Activated T-cell treated with anti-CD3 and anti-CD28 coated beads for 4 hours (primary cell): Measurements from ENCODE around the gene LIPC.

Experiments used
- DNase-seq: peaks from one replicate; pipeline ENCODE4 v3.0.0-alpha.2; 2020

The LIPC gene

GRCh38 chr15:58476525-58477162, 44.9 kb downstream of the LIPC start:
- DNase-seq, result no peak

DNA sequence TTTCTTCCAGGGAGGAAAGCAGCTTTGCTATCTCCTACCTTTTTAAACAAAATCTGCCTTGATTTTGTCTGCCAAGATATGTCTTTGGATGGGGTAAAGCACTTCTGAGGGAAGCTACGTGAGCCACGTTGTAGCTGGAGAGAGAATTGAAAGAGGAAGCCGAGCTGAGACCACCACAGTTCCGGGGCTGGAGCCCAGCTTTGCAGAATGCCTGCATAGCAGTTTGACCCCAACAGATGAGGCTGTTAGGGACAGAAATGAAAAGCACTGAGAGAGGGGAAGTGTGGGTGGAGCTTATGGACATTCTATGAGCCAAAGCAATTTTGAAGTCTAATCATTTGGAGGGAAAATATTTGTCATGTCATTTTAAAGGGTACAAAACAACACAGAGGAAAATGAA, 45.4 kb downstream of the LIPC start:
- no peak for DNase-seq

DNA sequence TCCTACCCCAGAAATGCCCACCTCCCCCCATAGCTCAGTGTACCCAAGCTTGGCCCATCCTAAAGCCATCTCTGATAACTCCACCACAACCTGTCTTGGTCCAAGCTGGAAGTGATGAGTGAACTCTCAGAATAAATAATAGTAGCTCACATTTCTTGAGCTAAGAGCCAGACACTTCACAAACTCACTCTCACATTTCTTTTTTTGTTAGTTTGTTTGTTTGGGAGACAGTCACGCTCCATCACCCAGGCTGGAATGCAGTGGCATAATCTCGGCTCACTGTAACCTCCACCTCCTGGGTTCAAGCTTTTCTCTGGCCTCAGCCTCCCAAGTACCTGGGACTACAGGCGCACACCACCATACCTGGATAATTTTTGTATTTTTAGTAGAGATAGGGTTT, 46.2 kb downstream of the LIPC start:
- no peak for DNase-seq

- DNase-seq, result no peak
Observed at GRCh38 chr15:58478579-58478978, 46.8 kb downstream of the LIPC start.

- DNase-seq, result no peak
Observed at GRCh38 chr15:58479941-58480340, 48.1 kb downstream of the LIPC start.

GRCh38 chr15:58483376-58483775, 51.6 kb downstream of the LIPC start:
- DNase-seq, result no peak

DNA sequence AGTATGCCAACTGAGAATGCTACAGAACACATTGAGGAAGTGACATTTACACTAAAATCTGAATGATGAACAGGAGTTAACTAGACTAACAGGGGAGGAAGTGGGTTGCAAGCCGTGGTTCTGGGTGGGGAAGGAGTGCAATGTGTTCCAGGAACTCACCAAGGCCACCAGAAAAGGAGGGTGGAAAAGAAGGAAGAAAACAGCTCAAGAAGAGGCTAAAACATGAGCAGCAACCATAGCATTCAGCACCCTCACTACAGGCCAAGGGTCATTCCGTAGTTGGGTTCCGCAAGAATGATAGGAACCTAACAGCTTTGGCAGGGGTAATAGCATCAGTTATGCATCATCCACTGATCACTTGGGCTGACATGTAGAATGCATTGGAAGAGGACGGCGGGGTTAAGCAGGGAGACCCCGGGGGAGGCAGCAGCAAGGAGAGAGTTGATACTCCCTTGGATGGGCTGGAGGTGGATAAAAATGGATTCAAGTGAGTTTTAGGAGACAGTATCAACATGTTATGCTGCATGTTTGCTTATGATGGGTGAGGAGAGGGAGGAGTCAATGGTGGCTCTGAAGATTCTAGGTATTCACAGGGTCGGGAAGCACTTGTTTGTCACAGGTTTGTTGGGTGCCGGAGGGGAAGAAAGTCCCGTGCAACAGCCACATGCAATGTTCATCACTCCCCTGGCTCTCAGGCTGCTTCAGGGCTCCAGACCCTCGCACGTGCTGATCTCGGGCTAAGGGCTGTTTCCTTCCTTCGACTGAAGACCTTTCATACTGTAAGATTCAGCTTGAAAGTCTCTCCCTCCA, 53.2 kb downstream of the LIPC start:
- no peak for DNase-seq

DNA sequence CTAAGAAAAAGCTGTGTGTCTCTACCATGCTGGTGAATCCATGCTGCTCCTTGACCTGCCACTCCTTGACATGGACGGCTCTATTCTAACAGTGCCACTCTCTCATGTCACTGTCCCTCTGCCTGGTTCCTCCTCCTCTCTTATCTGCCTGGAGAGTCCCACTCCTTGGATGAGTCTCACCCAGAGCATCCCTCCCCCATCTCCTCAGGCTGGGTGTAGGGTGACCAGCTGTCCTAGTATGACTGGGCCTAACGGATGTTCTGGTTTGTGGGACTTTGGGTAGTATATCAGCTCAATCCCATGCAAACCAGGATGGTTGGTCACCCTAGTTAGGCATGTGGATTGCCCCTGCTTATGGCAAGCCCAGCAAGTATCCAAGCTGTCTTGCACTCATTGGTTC, 54.3 kb downstream of the LIPC start:
- no peak for DNase-seq

DNA sequence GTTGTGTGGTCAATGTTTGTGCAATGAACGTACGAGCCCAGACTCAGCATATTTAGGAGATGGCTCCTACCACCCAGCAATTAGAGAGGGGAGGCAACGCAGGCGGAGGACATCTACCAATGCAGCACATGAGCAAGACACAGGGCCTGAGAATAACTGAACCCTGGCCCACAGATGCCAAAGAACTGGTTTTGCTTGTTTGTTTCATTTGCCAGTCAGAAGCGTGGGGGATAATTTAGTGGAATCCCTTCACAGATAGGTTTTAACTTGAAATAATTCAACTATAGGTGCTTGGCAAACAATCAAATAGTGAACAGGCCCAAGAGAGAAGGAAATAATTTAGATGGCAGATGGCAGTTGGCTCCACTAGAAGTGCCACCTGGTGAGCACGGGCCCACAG, 54.8 kb downstream of the LIPC start:
- no peak for DNase-seq

DNA sequence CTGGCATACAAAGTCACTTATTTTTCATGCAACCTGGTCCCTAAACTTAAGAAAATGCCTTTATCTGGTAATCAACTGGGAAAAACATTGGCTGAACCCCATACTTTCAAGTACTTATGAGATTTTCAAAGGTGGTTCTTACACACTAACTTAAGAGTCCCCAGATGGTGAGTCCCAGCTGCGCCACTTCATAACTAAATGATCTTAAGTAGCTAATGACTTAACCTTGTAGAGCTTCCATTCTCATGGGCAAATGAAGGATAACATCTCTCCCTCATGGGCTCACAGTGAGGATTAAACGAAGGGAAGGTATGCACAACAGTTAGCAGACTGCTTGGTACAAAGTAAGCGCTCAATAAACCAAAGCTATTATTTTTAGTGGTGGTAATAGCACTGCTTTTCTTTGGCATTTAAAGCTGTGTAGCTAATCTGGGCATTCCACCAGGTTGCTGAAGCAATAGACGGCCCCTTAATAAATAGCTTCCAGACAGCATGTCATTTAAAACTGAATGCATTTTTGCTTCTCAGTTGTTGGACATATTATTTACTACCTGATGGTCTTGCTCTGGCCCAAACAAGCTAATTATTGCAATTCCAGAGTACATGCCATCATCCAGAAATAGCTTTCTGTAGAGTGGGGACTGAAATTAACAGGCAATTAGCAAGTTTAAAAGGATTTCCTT, 55.4 kb downstream of the LIPC start:
- no peak for DNase-seq

GRCh38 chr15:58487724-58488120, 55.9 kb downstream of the LIPC start:
- DNase-seq, result no peak

DNA sequence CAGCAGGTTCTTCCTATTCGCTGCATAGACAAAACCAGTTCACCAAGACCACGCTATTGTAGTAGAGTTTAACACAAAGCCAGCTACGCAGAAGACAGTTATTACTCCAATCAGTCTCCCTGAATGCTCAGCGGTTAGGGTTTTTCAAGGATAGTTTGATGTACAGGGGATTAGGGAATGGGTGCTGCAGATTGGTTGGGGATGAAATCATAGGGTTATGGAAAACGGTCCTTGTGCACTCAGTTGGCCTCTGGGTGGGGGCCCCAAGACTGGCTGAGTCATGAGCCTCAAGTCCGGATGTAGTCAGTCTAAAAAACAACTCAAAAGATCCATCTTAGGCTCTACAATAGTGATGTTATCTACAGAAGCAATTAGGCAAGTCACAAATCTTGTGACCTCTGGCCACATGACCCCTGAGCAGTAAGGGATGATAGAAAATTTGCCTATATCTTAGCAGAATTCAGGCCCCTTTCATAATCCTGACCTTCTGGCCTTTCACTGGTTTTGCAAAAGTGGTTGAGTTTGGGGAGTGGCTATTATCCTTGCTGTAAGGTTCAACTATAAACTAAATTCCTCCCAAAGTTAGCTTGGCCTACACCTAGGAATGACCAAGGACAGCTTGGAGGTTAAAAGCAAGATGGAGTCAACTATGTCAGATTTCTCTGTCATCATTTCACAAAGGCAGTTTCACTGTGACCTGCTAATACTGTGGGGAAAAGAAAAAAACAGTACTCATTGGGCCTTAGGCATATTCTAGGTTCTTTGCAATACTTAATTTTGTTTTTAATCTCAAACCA, 57.7 kb downstream of the LIPC start:
- DNase-seq, result no peak

DNA sequence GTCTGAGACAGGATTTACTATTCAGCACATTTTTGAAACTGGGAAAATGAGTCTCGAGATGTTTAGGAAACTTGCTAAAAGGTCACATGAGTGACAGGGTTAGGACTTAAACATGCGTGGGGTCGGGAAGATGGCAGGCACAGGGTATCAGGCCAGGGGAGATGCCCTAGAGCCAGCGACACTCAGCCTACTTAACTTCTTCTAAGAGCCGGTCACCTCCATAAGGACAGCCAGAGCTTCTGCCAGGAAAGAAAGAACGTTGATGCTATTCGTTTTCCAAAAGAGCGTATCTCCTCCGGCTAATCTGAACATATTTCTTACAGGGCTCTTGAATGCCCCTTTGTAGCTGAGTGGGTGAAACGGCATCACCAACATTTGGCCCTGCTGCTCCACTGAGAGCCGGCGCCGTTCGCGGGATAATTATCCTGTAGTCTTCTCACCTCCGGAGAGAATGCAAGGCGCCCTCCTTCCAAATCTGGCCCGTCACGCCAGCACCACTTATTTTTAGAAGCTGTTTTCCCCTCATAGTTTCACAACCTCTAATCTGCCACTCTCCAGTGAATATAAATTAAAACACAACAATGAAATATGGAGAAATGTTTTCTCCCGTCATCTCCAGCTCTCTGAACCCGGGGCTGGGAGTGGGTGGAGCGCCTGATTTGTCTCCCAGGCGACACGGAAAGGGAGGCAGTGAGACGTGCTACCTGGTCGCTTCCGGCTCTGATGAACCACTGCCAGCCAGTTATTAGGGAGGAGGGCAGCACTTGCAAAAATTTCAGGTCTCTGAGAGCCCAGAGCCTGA, 58.5 kb downstream of the LIPC start:
- no peak for DNase-seq

GRCh38 chr15:58490888-58491473, 59.2 kb downstream of the LIPC start:
- no peak for DNase-seq

DNA sequence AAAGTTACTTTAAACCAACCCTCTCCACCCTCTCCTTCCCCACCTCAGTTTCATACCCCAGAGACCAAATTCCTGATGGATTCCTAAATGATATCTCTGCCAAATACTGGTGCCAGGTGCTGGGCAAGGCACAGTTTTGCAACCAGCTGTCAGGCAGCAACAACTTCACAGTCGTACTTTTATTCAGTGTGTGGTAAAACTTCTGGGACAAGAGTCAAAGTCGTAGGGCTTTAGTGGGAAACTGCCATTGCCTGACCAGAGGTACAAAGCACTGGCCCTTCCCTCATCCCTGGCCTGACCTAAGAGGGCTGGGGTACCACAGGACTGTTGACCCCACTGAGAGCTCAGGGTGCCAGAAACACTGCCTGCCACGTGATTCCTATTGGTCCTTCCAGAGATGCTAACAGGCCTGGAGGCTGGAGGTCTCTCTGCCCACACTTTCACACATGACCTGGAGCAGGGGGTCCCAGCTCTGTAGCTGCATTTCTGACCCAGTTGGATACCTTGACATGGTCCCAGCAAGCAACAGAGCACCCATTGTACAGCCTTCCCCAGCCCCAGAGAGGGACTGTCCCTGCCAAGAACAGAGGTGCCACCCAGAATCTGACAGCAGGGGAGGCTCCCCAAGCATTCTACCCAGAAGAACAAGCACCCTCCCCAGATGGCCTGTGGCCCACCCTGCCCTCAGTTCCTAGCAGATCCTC, 59.9 kb downstream of the LIPC start:
- no peak for DNase-seq

- DNase-seq, result no peak
Observed at GRCh38 chr15:58492661-58493397, 61.0 kb downstream of the LIPC start.

GRCh38 chr15:58494567-58494966, 62.8 kb downstream of the LIPC start:
- DNase-seq, result no peak

GRCh38 chr15:58495891-58496408, 64.2 kb downstream of the LIPC start:
- DNase-seq, result no peak

DNA sequence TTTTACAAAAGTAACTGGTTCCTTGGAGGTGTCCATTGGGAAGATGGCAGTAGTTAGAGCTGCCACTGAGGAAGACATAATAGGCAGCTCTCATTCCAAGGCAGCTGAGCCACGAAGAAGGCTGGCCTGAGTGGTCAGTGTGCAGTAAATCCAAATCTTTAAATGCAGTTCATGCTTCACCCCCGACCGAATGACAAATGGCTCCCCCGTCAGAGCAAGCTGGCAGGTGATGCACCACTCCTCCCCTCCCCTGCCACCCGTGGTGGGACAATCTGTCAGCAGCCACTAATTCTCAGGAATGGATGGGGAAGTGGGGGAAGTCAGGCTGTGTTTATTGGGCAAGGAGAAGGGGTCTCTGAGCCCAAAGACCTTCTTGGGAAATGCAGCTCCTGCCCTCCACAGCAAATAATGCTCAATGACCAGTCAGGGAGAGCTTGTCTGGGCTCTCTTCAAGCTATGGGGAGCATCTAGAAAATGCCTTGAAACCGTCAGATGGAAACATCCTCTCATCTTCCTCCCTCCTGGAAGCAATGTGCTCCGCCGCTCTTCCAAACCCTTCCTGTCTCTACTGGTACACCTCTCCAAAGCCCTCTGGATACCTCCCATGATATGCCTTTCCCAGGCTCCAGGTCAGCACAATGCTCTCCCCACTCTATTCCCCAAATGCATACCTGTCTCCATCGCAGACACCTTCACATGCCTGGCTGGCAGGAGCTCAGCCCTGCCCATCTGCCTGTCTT, 65.4 kb downstream of the LIPC start:
- DNase-seq, result no peak
